PC-3 (cell line): ENCODE measurements around the gene MED28. TPM values are rescaled to one million over a fixed set of nuclear protein-coding genes. Genes with fewer than 3 reads are reported as not detected.

Experiments
- ATAC-seq: fragments of 200-7000 bp; cut with Tn5 transposase; 2 replicates; pipeline ENCODE4 v1.9.1; 2020; ENCODE audit warnings: mild to moderate bottlenecking, moderate library complexity
- BruUV-seq: library from RNA; stranded (reverse); fragments of 400-500 nt; replicated peaks from 2 replicates; lab custom pipeline; 2021; lab: Mats Ljungman, UMichigan
- CTCF ChIA-PET: fragments of 300-600 bp; sonication (Branson Sonifier 250); formaldehyde crosslinking; loops from one replicate; lab custom pipeline; 2022; ENCODE audit warnings: antibody characterized with exemption; lab: Charles Lee
- POLR2A ChIA-PET: fragments of 300-600 bp; sonication (Branson Sonifier 250); formaldehyde crosslinking; loops from one replicate; lab custom pipeline; 2022; ENCODE audit warnings: antibody characterized with exemption; ENCODE audit not compliant: unreplicated experiment; lab: Charles Lee
- DNase-seq: peaks from one replicate; pipeline ENCODE4 v3.0.0-alpha.2; 2015
- H2AFZ ChIP-seq: fragments of 300-600 bp; sonication (generic); 2 replicates; pipeline ENCODE4 v1.6.0; 2016; ENCODE audit warnings: antibody characterized with exemption, low read length
- H3F3A ChIP-seq: fragments of 300-600 bp; sonication (generic); one replicate; pipeline ENCODE4 v1.6.0; 2017; ENCODE audit warnings: antibody characterized with exemption, low read length, control low read depth, mild to moderate bottlenecking; ENCODE audit not compliant: unreplicated experiment
- H3K27ac ChIP-seq: fragments of 300-600 bp; sonication (generic); 2 replicates; pipeline ENCODE4 v1.5.1; 2016; ENCODE audit warnings: mild to moderate bottlenecking, low read length
- H3K27me3 ChIP-seq: fragments of 300-600 bp; sonication (generic); 2 replicates; pipeline ENCODE4 v1.6.1; 2016; ENCODE audit warnings: low read length, mixed read lengths
- H3K36me3 ChIP-seq: fragments of 300-600 bp; sonication (generic); 2 replicates; pipeline ENCODE4 v1.6.1; 2016; ENCODE audit warnings: low read depth, mixed run types, low read length, mixed read lengths
- H3K4me1 ChIP-seq: fragments of 300-600 bp; sonication (generic); 2 replicates; pipeline ENCODE4 v1.5.1; 2016; ENCODE audit warnings: low read length; ENCODE audit not compliant: insufficient read depth
- H3K4me2 ChIP-seq: fragments of 300-600 bp; sonication (generic); 2 replicates; pipeline ENCODE4 v1.6.0; 2016; ENCODE audit warnings: low read length
- H3K4me3 ChIP-seq: fragments of 300-600 bp; sonication (generic); 2 replicates; pipeline ENCODE4 v1.5.1; 2016; ENCODE audit warnings: mild to moderate bottlenecking, low read length, mixed read lengths
- H3K79me2 ChIP-seq: fragments of 300-600 bp; sonication (generic); 2 replicates; pipeline ENCODE4 v1.6.1; 2017; ENCODE audit warnings: low read length, mixed read lengths
- H3K9ac ChIP-seq: fragments of 300-600 bp; sonication (generic); 2 replicates; pipeline ENCODE4 v1.6.0; 2016; ENCODE audit warnings: mild to moderate bottlenecking, low read length
- H3K9me2 ChIP-seq: fragments of 300-600 bp; sonication (generic); replicated peaks from 2 replicates; pipeline ENCODE4 v1.6.1; 2016; ENCODE audit warnings: mixed run types, low read length, mixed read lengths
- H3K9me3 ChIP-seq: fragments of 300-600 bp; sonication (generic); 2 replicates; pipeline ENCODE4 v1.6.1; 2016; ENCODE audit warnings: low read length, mixed read lengths
- H4K20me1 ChIP-seq: fragments of 300-600 bp; sonication (generic); 2 replicates; pipeline ENCODE4 v1.6.1; 2016; ENCODE audit warnings: low read length, mixed read lengths
- EZH2 ChIP-seq: fragments of 300-600 bp; sonication (generic); IDR thresholded peaks from one replicate; pipeline ENCODE4 v1.6.1; 2017; ENCODE audit warnings: antibody characterized with exemption, mild to moderate bottlenecking, low read length; ENCODE audit not compliant: unreplicated experiment
- EZH2phosphoT487 ChIP-seq: fragments of 300-600 bp; sonication (generic); IDR thresholded peaks from 2 replicates; pipeline ENCODE4 v1.6.1; 2018; ENCODE audit warnings: mild to moderate bottlenecking, antibody characterized with exemption, low read length, borderline replicate concordance
- intact Hi-C: fragments of 100-400 bp; cut with micrococcal nuclease; formaldehyde crosslinking; loops from 2 replicates; pipeline ENCODE4 v1.9.0; 2023
- total RNA-seq: library from RNA; depleted of rRNA; stranded (reverse); fragments of >200 nt; gene quantifications from 2 replicates; pipeline ENCODE4 v1.2.3, GENCODE V29; 2014
- TF ChIP-seq, protein P1 (sequence below): fragments of 300-600 bp; sonication (generic); conservative IDR thresholded peaks from 2 replicates; pipeline ENCODE4 v1.5.1; 2017; ENCODE audit warnings: antibody characterized with exemption, low read depth, mild to moderate bottlenecking, low read length

MED28 gene
- total RNA-seq, 1 experiment from 2014 or later: 4.4 TPM

DNA sequence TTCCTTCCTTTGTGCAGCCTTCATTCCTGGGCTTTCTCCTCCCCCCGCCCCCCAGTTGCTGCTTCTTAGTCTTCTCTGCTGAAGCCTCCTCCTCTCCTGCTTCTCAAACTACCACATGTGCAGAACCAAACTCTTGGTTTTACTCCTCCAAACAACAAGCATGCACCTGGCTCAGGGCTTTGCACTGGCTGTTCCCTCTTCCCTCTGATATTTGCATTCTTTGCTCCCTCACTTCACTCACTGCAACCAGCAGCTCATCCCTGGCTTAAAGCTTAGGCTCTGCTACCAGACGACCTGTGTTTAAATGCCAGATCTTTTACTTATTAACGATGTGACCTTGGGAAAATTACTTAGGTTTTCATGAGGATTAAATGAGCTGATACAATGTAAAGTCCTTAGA is 51.4 kb downstream of the MED28 start:
- BruUV-seq: no TSS peak
- no peak overlapping the region for H3K4me2 ChIP-seq
- no peaks in the 10 kb centered on the region for H3K79me2 ChIP-seq
- no peak overlapping the region for H3K27ac ChIP-seq
- H3K9me2 ChIP-seq: no peaks in the 10 kb centered on the region
- CTCF ChIA-PET: no interaction called here
- no peak overlapping the region for H2AFZ ChIP-seq
- intact Hi-C loops: no loop called here
- no peaks in the 10 kb centered on the region for H3K9me3 ChIP-seq
- H3K36me3 ChIP-seq: no peaks in the 10 kb centered on the region
- DNase-seq (no peak), ATAC-seq (no peak)
- no peaks in the 10 kb centered on the region for H3F3A ChIP-seq
- TF ChIP-seq EZH2 (no peak), EZH2phosphoT487 (no peak)
- TF ChIP-seq, protein P1, sequence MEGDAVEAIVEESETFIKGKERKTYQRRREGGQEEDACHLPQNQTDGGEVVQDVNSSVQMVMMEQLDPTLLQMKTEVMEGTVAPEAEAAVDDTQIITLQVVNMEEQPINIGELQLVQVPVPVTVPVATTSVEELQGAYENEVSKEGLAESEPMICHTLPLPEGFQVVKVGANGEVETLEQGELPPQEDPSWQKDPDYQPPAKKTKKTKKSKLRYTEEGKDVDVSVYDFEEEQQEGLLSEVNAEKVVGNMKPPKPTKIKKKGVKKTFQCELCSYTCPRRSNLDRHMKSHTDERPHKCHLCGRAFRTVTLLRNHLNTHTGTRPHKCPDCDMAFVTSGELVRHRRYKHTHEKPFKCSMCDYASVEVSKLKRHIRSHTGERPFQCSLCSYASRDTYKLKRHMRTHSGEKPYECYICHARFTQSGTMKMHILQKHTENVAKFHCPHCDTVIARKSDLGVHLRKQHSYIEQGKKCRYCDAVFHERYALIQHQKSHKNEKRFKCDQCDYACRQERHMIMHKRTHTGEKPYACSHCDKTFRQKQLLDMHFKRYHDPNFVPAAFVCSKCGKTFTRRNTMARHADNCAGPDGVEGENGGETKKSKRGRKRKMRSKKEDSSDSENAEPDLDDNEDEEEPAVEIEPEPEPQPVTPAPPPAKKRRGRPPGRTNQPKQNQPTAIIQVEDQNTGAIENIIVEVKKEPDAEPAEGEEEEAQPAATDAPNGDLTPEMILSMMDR: no peak
- no peaks in the 10 kb centered on the region for H3K27me3 ChIP-seq
- POLR2A ChIA-PET: no interaction called here
- H3K4me3 ChIP-seq: no peak overlapping the region
- no peaks in the 10 kb centered on the region for H4K20me1 ChIP-seq
- H3K9ac ChIP-seq: no peak overlapping the region
- H3K4me1 ChIP-seq: no peaks in the 10 kb centered on the region

DNA sequence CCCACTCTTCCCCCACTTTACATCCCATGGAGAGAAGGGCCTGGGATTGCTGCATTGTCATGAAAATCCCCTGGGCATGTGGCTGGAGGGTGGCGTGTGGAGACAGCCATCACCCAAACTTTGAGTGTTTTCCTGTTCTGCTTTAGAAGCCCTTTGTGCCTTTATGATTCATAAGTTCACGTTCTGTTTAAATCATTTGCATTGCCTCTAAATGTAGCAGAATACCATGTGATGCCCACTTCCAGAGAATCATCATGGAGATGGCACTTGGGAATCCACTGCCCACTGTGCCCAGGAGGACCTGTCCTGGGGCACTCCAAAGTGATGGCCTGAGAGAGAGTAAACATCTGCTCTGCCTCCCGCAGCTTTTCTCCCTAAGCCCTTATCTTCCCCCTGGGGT is 52.8 kb downstream of the MED28 start:
- no peaks in the 10 kb centered on the region for H3F3A ChIP-seq
- no peaks in the 10 kb centered on the region for H3K36me3 ChIP-seq
- no peak overlapping the region for H3K27ac ChIP-seq
- no peaks in the 10 kb centered on the region for H3K27me3 ChIP-seq
- H3K9ac ChIP-seq: no peak overlapping the region
- H3K79me2 ChIP-seq: no peaks in the 10 kb centered on the region
- no TSS peak for BruUV-seq
- H3K9me3 ChIP-seq: no peaks in the 10 kb centered on the region
- intact Hi-C loops: no loop called here
- H3K4me1 ChIP-seq: no peaks in the 10 kb centered on the region
- POLR2A ChIA-PET: no interaction called here
- no peak for DNase-seq
- CTCF ChIA-PET: no interaction called here
- ATAC-seq: no peak
- H3K4me3 ChIP-seq: no peak overlapping the region
- H3K9me2 ChIP-seq: no peaks in the 10 kb centered on the region
- H4K20me1 ChIP-seq: no peaks in the 10 kb centered on the region
- no peak overlapping the region for H3K4me2 ChIP-seq
- no peak for TF ChIP-seq EZH2
- TF ChIP-seq, protein P1: no peak
- no peak for TF ChIP-seq EZH2phosphoT487
- H2AFZ ChIP-seq: no peak overlapping the region

DNA sequence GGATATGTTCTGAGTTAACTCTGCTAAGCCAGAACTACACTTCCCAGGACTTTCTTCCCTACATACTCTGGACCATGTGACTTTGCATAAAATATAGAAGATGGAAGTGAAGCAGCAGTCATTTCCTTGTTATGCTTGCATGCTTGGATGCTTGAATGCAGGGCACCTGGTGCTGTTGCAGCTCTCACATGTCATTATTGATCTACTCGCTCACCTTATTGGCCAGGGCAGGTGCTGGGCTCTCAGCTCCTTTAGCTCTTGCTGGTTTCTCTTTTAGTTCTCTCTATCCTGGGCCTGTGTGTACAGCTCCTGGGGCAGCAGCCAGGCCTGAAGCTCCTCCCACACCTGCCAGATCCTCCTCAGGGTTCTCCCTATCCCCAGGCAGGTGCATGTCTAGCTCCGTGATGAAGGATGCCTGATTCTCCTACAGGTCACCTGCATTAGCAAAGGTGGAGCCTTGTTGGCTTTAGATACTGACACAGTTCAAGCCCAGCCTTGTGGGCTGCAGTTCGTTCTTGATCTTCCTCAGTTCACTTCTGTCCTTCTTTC is 53.3 kb downstream of the MED28 start:
- TF ChIP-seq, protein P1: no peak
- TF ChIP-seq EZH2: no peak
- TF ChIP-seq EZH2phosphoT487: no peak
- Histone ChIP-seq H3K27me3 (no peaks in the 10 kb centered on the region), H3K79me2 (no peaks in the 10 kb centered on the region), H3K4me3 (no peak overlapping the region), H3F3A (no peaks in the 10 kb centered on the region), H4K20me1 (no peaks in the 10 kb centered on the region), H3K9ac (no peak overlapping the region), H3K9me3 (no peaks in the 10 kb centered on the region), H3K36me3 (no peaks in the 10 kb centered on the region), H3K4me1 (no peaks in the 10 kb centered on the region), H3K27ac (no peak overlapping the region), H3K9me2 (no peaks in the 10 kb centered on the region), H2AFZ (no peak overlapping the region), H3K4me2 (no peak overlapping the region)
- ChIA-PET POLR2A (no interaction called here), CTCF (no interaction called here)
- intact Hi-C loops: no loop called here
- no TSS peak for BruUV-seq
- ATAC-seq (no peak), DNase-seq (no peak)
